GM12878 (cell line): Measurements from ENCODE around the gene AMDHD2. TPM values are rescaled to one million over a fixed set of nuclear protein-coding genes. Genes with fewer than 3 reads are reported as not detected.

ENCODE experiments used
- ATAC-seq: fragments of 200-7000 bp; cut with Tn5 transposase; 3 replicates; pipeline ENCODE4 v1.9.1; 2020; ENCODE audit warnings: mild to moderate bottlenecking, moderate library complexity
- BruUV-seq: library from RNA; stranded (reverse); fragments of 400-500 nt; replicated peaks from 2 replicates; lab custom pipeline; 2021; lab: Mats Ljungman, UMichigan
- CTCF ChIA-PET: fragments of 300-600 bp; sonication (Branson Sonifier 250); formaldehyde crosslinking; extraction: SDS; loops from one replicate; lab custom pipeline; 2021; ENCODE audit warnings: inconsistent platforms; lab: Yijun Ruan, JAX
- POLR2A ChIA-PET: fragments of 350-600 bp; formaldehyde crosslinking; extraction: SDS; loops from one replicate; lab custom pipeline; 2021; ENCODE audit warnings: inconsistent platforms; lab: Charles Lee
- RAD21 ChIA-PET: fragments of 300-600 bp; sonication (Branson Sonifier 250); formaldehyde crosslinking; loops from one replicate; lab custom pipeline; 2023; ENCODE audit warnings: antibody characterized with exemption; ENCODE audit not compliant: unreplicated experiment; lab: Charles Lee
- SMC1A ChIA-PET: fragments of 300-600 bp; sonication (Branson Sonifier 250); formaldehyde crosslinking; loops from one replicate; lab custom pipeline; 2023; ENCODE audit not compliant: unreplicated experiment, uncharacterized antibody; lab: Charles Lee
- DNase-seq: peaks from one replicate; pipeline ENCODE4 v3.0.0-alpha.2; 2011; ENCODE audit warnings: low read depth, low spot score
- FAIRE-seq: peaks from 3 replicates; lab custom pipeline; 2011; peaks lifted over from hg19 to GRCh38; lab: Jason Lieb, UNC
- H2AFZ ChIP-seq: 2 replicates; pipeline ENCODE4 v1.6.0; 2011; ENCODE audit warnings: low read depth, low read length, control low read depth; ENCODE audit not compliant: control insufficient read depth
- H3K27ac ChIP-seq: 2 replicates; pipeline ENCODE4 v1.5.1; 2011; ENCODE audit warnings: control low read depth; ENCODE audit not compliant: control insufficient read depth, insufficient read depth
- H3K27me3 ChIP-seq, 2 experiments: replicated peaks in 1 of 2; 2 replicates each; pipeline versions ENCODE4 v1.6.0 to v1.6.1; 2011; ENCODE audit warnings: low read length in 1 of 2; ENCODE audit not compliant: control insufficient read depth in 2 of 2, insufficient read depth in 2 of 2
- H3K36me3 ChIP-seq, 2 experiments: 2 replicates each; pipeline ENCODE4 v1.5.1; 2011; ENCODE audit warnings: low read length in 1 of 2; ENCODE audit not compliant: control insufficient read depth in 2 of 2, insufficient read depth in 2 of 2
- H3K4me1 ChIP-seq: 2 replicates; pipeline ENCODE4 v1.6.1; 2011; ENCODE audit warnings: mild to moderate bottlenecking, low read length, moderate library complexity, mixed read lengths; ENCODE audit not compliant: control insufficient read depth, insufficient read depth
- H3K4me2 ChIP-seq: 2 replicates; pipeline ENCODE4 v1.6.0; 2011; ENCODE audit warnings: control low read depth; ENCODE audit not compliant: control insufficient read depth, insufficient read depth
- H3K4me3 ChIP-seq: fragments of 200-600 bp; sonication (generic); 2 replicates; pipeline ENCODE4 v1.5.1; 2016
- H3K79me2 ChIP-seq: 2 replicates; pipeline ENCODE4 v1.6.0; 2011; ENCODE audit warnings: low read length; ENCODE audit not compliant: control insufficient read depth, insufficient read depth
- H3K9ac ChIP-seq: 2 replicates; pipeline ENCODE4 v1.8.0; 2011; ENCODE audit warnings: low read length, control low read depth, mixed read lengths; ENCODE audit not compliant: control insufficient read depth, insufficient read depth
- H3K9me3 ChIP-seq: replicated peaks from 3 replicates; pipeline ENCODE4 v1.5.1; 2011; ENCODE audit warnings: mild to moderate bottlenecking, low read length; ENCODE audit not compliant: control insufficient read depth, insufficient read depth
- H4K20me1 ChIP-seq: 2 replicates; pipeline ENCODE4 v1.6.0; 2011; ENCODE audit not compliant: control insufficient read depth, insufficient read depth
- BACH1 ChIP-seq: fragments of 450-650 bp; IDR thresholded peaks from 2 replicates; pipeline ENCODE4 v1.6.1; 2017; ENCODE audit warnings: mild to moderate bottlenecking, borderline replicate concordance
- BCL11A ChIP-seq: IDR thresholded peaks from 2 replicates; pipeline ENCODE4 v1.6.1; 2011; ENCODE audit warnings: low read depth, low read length
- BHLHE40 ChIP-seq, 2 experiments: fragments of 450-650 bp in 1 of 2; IDR thresholded peaks; 2 replicates each; pipeline ENCODE4 v1.6.1; 2011 to 2017; ENCODE audit warnings: low read depth in 2 of 2, borderline replicate concordance in 1 of 2, improper control_type of control experiment in 1 of 2, low read length in 1 of 2, mild to moderate bottlenecking in 1 of 2
- CBFB ChIP-seq: IDR thresholded peaks from 2 replicates; pipeline ENCODE4 v1.6.1; 2016; ENCODE audit warnings: antibody characterized with exemption, low read depth
- FOXK2 ChIP-seq: fragments of 450-650 bp; IDR thresholded peaks from 2 replicates; pipeline ENCODE4 v1.6.1; 2017; ENCODE audit warnings: mild to moderate bottlenecking, moderate library complexity
- GATAD2B ChIP-seq: fragments of 450-650 bp; conservative IDR thresholded peaks from 2 replicates; pipeline ENCODE4 v1.6.1; 2017; ENCODE audit warnings: low read depth, mild to moderate bottlenecking, moderate library complexity
- IKZF1 ChIP-seq: fragments of 450-650 bp; conservative IDR thresholded peaks from 2 replicates; pipeline ENCODE4 v1.6.1; 2017; ENCODE audit warnings: antibody characterized with exemption, mild to moderate bottlenecking
- IKZF2 ChIP-seq, 2 experiments: fragments of 450-650 bp; IDR thresholded peaks; 2 replicates each; pipeline ENCODE4 v1.6.1; 2017; ENCODE audit warnings: mild to moderate bottlenecking in 2 of 2, moderate library complexity in 2 of 2
- MAX ChIP-seq: IDR thresholded peaks from 2 replicates; pipeline ENCODE4 v1.6.1; 2012; ENCODE audit warnings: low read depth, low read length, improper control_type of control experiment
- MTA2 ChIP-seq: fragments of 450-650 bp; IDR thresholded peaks from 2 replicates; pipeline ENCODE4 v1.6.1; 2016; ENCODE audit warnings: low read depth, mild to moderate bottlenecking, moderate library complexity
- NFXL1 ChIP-seq: fragments of 450-650 bp; IDR thresholded peaks from 2 replicates; pipeline ENCODE4 v1.6.1; 2017; ENCODE audit warnings: antibody characterized with exemption, mild to moderate bottlenecking, borderline replicate concordance
- NR2C1 ChIP-seq: fragments of 450-650 bp; IDR thresholded peaks from 2 replicates; pipeline ENCODE4 v1.6.1; 2017; ENCODE audit warnings: antibody characterized with exemption, mild to moderate bottlenecking, moderate library complexity
- RAD21 ChIP-seq: IDR thresholded peaks from 2 replicates; pipeline ENCODE4 v1.6.1; 2011; ENCODE audit warnings: mild to moderate bottlenecking, low read depth, low read length, moderate library complexity; ENCODE audit not compliant: insufficient read depth
- RFX5 ChIP-seq: IDR thresholded peaks from 2 replicates; pipeline ENCODE4 v1.6.1; 2011; ENCODE audit warnings: low read depth, low read length, improper control_type of control experiment
- SMARCA5 ChIP-seq: fragments of 450-650 bp; IDR thresholded peaks from 2 replicates; pipeline ENCODE4 v1.6.1; 2017; ENCODE audit warnings: mild to moderate bottlenecking
- SMC3 ChIP-seq: IDR thresholded peaks from 2 replicates; pipeline ENCODE4 v1.6.1; 2011; ENCODE audit warnings: low read length, improper control_type of control experiment, borderline replicate concordance
- SP1 ChIP-seq: IDR thresholded peaks from one replicate; pipeline ENCODE4 v1.6.1; 2011; ENCODE audit warnings: low read depth, low read length
- STAT1 ChIP-seq: fragments of 450-650 bp; conservative IDR thresholded peaks from 2 replicates; pipeline ENCODE4 v1.6.1; 2014; ENCODE audit warnings: antibody characterized with exemption, mild to moderate bottlenecking
- SUZ12 ChIP-seq: fragments of 200-600 bp; sonication (generic); IDR thresholded peaks from one replicate; pipeline ENCODE4 v1.6.1; 2018; ENCODE audit warnings: antibody characterized with exemption, mild to moderate bottlenecking; ENCODE audit not compliant: unreplicated experiment
- YY1 ChIP-seq: IDR thresholded peaks from 2 replicates; pipeline ENCODE4 v1.6.1; 2011; ENCODE audit warnings: low read depth, mild to moderate bottlenecking, low read length
- WGBS: methylation state at CpG from one replicate; pipeline ENCODE4 v1.1.6; 2016; ENCODE audit warnings: low lambda C conversion rate; ENCODE audit not compliant: insufficient replicate concordance, insufficient coverage; ENCODE audit errors: missing lambda C conversion rate; 5-methylcytosine and 5-hydroxymethylcytosine counted together
- in situ Hi-C: fragments of 300-500 bp; cut with MboI; formaldehyde crosslinking; loops from 9 replicates; pipeline ENCODE4 v1.14.3; 2018; ENCODE audit warnings: mixed read lengths
- intact Hi-C: fragments of 100-400 bp; cut with micrococcal nuclease; formaldehyde crosslinking; loops from one replicate; pipeline ENCODE4 v1.14.2; 2022; ENCODE audit not compliant: unreplicated experiment
- polyA plus RNA-seq, 11 experiments: library from polyadenylated mRNA; depleted of rRNA in 4 of 11; unstranded in 6 of 11; stranded (reverse) in 5 of 11; fragments of >200 nt; fragmentation: Nextera tagmentation in 4 of 11; fragmentation: Illumina TruSeq in 1 of 11; extraction: Ambion mirVana in 4 of 11; extraction: Trizol in 1 of 11; gene quantifications; 1 replicate in 1 of 11; 2 replicates in 10 of 11; pipeline versions ENCODE4 v1.2.1 to v1.2.3, GENCODE V29; 2011 to 2016; ENCODE audit warnings: inconsistent platforms in 2 of 11, missing spikeins in 2 of 11, low read depth in 1 of 11
- total RNA-seq, 4 experiments: library from RNA; depleted of rRNA in 3 of 4; stranded (reverse); fragments of >200 nt in 3 of 4; fragmentation: Illumina TruSeq in 1 of 4; extraction: Trizol in 1 of 4; gene quantifications; 2 replicates each; pipeline versions ENCODE4 v1.2.1 to v1.2.3, GENCODE V29; 2013 to 2021
- TF ChIP-seq, protein P1 (sequence below): fragments of 450-650 bp; IDR thresholded peaks from 2 replicates; pipeline ENCODE4 v1.6.1; 2017; ENCODE audit warnings: mild to moderate bottlenecking, moderate library complexity

Gene AMDHD2
- total and polyA plus RNA-seq, 10 of the 15 experiments (the other 5 are each of a cell fraction or from before 2014, with no cell fraction given), result 0.60 to 41.8 (median 24.3) TPM; not detected in 1

- ChIA-PET POLR2A (interaction anchor here (0.6 to 1.1 kb wide), 6 partner anchors 12 to 117 kb away, joined by 3 to 13 read pairs (median 5); partner anchors contain the start of gene TEDC2), RAD21 (interaction anchor here (1.6 to 1.8 kb wide), 3 partner anchors 12 to 45 kb away, joined by 5 to 8 read pairs (median 8); partner anchors contain the start of genes CCNF and TEDC2), SMC1A (no interaction called here), CTCF (interaction anchor here (0.8 to 1.6 kb wide), 6 partner anchors 12 to 179 kb away, joined by 3 to 8 read pairs (median 4); partner anchors contain the start of gene TEDC2)
- DNase-seq (no peak), FAIRE-seq (no peak), ATAC-seq (peak; percentile 77)
- intact Hi-C loops, result no loop called here
- H3K27ac ChIP-seq, result peak overlapping the region; percentile 66; the same call in 1 of the 2 replicates
- H3K4me3 ChIP-seq, result peak overlapping the region; percentile 78
- 1% methylated on average over 94 of the region's 100 CpGs for WGBS
- no TSS peak for BruUV-seq
- H2AFZ ChIP-seq, result peak overlapping the region; percentile 78
- H3K9me3 ChIP-seq, result no peaks in the 10 kb centered on the region
- H3K27me3 ChIP-seq, result peaks cover 0 to 2% of the 10 kb centered on the region in 2 experiments; a peak in 1 of 4 replicates
- in situ Hi-C loops, result no loop called here
- H4K20me1 ChIP-seq, result no peaks in the 10 kb centered on the region
- peak overlapping the region; percentile 100 for H3K4me2 ChIP-seq
- H3K9ac ChIP-seq, result peak overlapping the region; percentile 66
- no peaks in the 10 kb centered on the region for H3K36me3 ChIP-seq
- peaks cover 14% of the 10 kb centered on the region for H3K4me1 ChIP-seq
- H3K79me2 ChIP-seq, result no peaks in the 10 kb centered on the region
- TF ChIP-seq BHLHE40 (IDR thresholded peaks at IDR 0.05; ENCODE audit: borderline replicate concordance in 1 of 2, low read depth in 2 of 2, low read length in 1 of 2) (peak; percentile 72 to 89; a peak in 3 of 4 replicates), YY1 (0 out of 2 replicates have a peak, but pooled peaks have one; percentile 6), SMARCA5 (peak; percentile 90; the same call in 1 of the 2 replicates), SP1 (no peak), BCL11A (no peak), NR2C1 (no peak), SUZ12 (no peak), GATAD2B (peak; percentile 55), RAD21 (no peak), FOXK2 (no peak), MAX (peak; percentile 67; the same call in 1 of the 2 replicates), IKZF1 (peak; percentile 72), MTA2 (no peak), CBFB (no peak), SMC3 (0 out of 2 replicates have a peak, but pooled peaks have one; percentile 4), RFX5 (no peak), STAT1 (no peak), IKZF2 (IDR thresholded peaks at IDR 0.05) (no peak), BACH1 (peak; percentile 88), NFXL1 (no peak)
- TF ChIP-seq, protein P1, sequence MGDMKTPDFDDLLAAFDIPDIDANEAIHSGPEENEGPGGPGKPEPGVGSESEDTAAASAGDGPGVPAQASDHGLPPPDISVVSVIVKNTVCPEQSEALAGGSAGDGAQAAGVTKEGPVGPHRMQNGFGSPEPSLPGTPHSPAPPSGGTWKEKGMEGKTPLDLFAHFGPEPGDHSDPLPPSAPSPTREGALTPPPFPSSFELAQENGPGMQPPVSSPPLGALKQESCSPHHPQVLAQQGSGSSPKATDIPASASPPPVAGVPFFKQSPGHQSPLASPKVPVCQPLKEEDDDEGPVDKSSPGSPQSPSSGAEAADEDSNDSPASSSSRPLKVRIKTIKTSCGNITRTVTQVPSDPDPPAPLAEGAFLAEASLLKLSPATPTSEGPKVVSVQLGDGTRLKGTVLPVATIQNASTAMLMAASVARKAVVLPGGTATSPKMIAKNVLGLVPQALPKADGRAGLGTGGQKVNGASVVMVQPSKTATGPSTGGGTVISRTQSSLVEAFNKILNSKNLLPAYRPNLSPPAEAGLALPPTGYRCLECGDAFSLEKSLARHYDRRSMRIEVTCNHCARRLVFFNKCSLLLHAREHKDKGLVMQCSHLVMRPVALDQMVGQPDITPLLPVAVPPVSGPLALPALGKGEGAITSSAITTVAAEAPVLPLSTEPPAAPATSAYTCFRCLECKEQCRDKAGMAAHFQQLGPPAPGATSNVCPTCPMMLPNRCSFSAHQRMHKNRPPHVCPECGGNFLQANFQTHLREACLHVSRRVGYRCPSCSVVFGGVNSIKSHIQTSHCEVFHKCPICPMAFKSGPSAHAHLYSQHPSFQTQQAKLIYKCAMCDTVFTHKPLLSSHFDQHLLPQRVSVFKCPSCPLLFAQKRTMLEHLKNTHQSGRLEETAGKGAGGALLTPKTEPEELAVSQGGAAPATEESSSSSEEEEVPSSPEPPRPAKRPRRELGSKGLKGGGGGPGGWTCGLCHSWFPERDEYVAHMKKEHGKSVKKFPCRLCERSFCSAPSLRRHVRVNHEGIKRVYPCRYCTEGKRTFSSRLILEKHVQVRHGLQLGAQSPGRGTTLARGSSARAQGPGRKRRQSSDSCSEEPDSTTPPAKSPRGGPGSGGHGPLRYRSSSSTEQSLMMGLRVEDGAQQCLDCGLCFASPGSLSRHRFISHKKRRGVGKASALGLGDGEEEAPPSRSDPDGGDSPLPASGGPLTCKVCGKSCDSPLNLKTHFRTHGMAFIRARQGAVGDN, result peak; percentile 83
Measured at GRCh38 chr16:2473999-2474876, 45.9 kb upstream of the AMDHD2 start.
